ENCODE data around the gene ZBTB20. TPM values are rescaled to one million over a fixed set of nuclear protein-coding genes. Genes with fewer than 3 reads are reported as not detected.

The ZBTB20 gene
- total RNA-seq, 6 experiments from 2014 or later, result 36.7 to 59.4 (median 46.7) TPM

DNA sequence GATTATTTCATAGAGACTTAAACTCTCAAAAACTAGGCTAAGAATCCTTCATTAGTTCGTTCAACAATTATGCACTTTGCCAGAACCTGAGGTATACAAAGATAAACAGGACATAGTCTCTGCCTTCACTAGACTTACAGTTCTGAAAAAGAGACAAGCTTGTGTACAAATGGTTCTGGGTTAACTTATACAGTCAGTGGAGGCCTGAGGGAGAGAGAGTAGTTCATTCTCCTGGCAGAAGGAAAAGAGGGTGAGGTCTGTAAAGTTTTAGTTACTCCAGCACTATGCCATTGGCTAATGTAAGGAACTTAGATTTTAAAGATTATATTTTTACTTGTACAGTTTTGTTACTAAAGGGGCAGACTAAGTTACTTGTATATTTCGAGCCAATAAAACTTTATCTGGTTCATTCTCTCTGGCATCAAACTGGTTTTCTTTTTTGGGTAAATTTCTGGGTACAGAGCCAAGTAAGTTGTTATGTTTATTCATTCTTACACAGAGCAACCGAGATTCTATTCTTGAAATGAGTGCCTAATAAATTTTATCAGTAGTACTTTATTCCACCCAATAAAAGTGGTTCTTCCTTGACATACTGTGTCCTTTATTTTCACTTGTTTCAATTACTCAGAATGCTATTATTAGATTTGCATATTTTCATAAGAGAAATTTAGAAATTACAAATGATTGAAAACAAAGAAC is 574.6 kb downstream of the ZBTB20 start:
- Histone ChIP-seq H3K36me3 (no peaks in the 10 kb centered on the region), H3K4me3 (no peak overlapping the region), H3K9me3 (no peaks in the 10 kb centered on the region), H3K4me1 (peaks cover 0 to 9% (median 4%) of the 10 kb centered on the region in 4 donors), H3K27ac (no peak overlapping the region), H3K27me3 (no peaks in the 10 kb centered on the region)
- ATAC-seq (no peak), DNase-seq (no peak)
- intact Hi-C loops (cut with DNase I), result no loop called here
- WGBS (ENCODE audit: insufficient coverage, low coverage, low lambda C conversion rate, missing lambda C conversion rate), result 62% methylated on average over 3 of the region's 3 CpGs
- no peak for TF ChIP-seq POLR2A (IDR thresholded peaks at IDR 0.05)
- TF ChIP-seq, protein P1, sequence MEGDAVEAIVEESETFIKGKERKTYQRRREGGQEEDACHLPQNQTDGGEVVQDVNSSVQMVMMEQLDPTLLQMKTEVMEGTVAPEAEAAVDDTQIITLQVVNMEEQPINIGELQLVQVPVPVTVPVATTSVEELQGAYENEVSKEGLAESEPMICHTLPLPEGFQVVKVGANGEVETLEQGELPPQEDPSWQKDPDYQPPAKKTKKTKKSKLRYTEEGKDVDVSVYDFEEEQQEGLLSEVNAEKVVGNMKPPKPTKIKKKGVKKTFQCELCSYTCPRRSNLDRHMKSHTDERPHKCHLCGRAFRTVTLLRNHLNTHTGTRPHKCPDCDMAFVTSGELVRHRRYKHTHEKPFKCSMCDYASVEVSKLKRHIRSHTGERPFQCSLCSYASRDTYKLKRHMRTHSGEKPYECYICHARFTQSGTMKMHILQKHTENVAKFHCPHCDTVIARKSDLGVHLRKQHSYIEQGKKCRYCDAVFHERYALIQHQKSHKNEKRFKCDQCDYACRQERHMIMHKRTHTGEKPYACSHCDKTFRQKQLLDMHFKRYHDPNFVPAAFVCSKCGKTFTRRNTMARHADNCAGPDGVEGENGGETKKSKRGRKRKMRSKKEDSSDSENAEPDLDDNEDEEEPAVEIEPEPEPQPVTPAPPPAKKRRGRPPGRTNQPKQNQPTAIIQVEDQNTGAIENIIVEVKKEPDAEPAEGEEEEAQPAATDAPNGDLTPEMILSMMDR (IDR thresholded peaks at IDR 0.05), result no peak

DNA sequence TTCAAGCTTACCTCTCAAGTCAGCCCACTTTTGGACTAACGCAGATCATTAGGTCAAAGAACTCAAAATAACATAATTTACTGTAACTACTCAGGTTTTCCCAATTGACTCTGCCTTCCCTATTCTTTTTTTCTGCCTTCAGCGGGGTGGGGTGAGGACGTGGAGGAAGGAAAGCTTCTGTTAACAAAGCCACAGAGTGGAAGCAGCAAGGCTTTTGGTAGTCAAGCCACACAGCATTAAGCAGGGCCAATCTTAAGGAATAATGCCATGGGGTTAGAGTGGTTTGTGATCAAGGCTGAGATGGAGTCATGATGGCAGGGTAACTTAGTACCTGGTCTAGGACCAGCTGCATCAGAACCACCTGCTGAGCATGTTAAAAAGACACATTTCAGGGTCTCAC is 575.7 kb downstream of the ZBTB20 start:
- H3K4me3 ChIP-seq, result no peak overlapping the region
- WGBS (ENCODE audit: insufficient coverage, low coverage, low lambda C conversion rate, missing lambda C conversion rate), result 88% methylated on average over 2 of the region's 3 CpGs
- H3K27me3 ChIP-seq, result no peaks in the 10 kb centered on the region
- DNase-seq (no peak), ATAC-seq (no peak)
- no peak overlapping the region for H3K27ac ChIP-seq
- no peaks in the 10 kb centered on the region for H3K9me3 ChIP-seq
- TF ChIP-seq, protein P1 (IDR thresholded peaks at IDR 0.05), result no peak
- no peak for TF ChIP-seq POLR2A (IDR thresholded peaks at IDR 0.05)
- no peaks in the 10 kb centered on the region for H3K36me3 ChIP-seq
- intact Hi-C loops (cut with DNase I), result no loop called here
- peaks cover 0 to 9% (median 4%) of the 10 kb centered on the region in 4 donors for H3K4me1 ChIP-seq

DNA sequence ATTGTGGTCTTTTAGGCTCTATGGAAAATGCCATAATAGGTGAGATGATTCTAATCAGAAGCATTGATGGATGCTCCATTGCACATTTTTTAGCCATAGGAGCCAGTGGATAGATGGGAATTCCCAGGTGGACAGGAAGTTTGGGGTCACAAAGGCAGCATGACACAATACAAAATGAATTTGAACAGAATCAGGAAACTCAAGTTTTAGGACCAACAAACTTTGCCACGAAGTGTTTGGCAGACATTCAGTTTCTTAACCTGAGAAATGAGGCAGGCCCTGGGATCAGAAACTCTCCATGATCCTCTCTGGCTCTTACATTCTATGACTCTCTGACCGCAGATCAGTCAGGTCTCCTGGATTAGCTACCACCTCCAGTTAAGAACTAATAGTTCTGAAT is 577.9 kb downstream of the ZBTB20 start:
- H3K27me3 ChIP-seq, result no peaks in the 10 kb centered on the region
- no peak for DNase-seq
- TF ChIP-seq POLR2A (IDR thresholded peaks at IDR 0.05), result no peak
- TF ChIP-seq, protein P1 (IDR thresholded peaks at IDR 0.05), result no peak
- peak in 1 of 4 donors; percentile 43 for ATAC-seq
- no peaks in the 10 kb centered on the region for H3K36me3 ChIP-seq
- peaks cover 0 to 9% (median 4%) of the 10 kb centered on the region in 4 donors for H3K4me1 ChIP-seq
- H3K27ac ChIP-seq, result no peak overlapping the region
- WGBS (ENCODE audit: insufficient coverage, low coverage, low lambda C conversion rate, missing lambda C conversion rate), result 50% methylated on average over 2 of the region's 2 CpGs
- H3K9me3 ChIP-seq, result no peaks in the 10 kb centered on the region
- H3K4me3 ChIP-seq, result no peak overlapping the region
- intact Hi-C loops (cut with DNase I), result no loop called here

DNA sequence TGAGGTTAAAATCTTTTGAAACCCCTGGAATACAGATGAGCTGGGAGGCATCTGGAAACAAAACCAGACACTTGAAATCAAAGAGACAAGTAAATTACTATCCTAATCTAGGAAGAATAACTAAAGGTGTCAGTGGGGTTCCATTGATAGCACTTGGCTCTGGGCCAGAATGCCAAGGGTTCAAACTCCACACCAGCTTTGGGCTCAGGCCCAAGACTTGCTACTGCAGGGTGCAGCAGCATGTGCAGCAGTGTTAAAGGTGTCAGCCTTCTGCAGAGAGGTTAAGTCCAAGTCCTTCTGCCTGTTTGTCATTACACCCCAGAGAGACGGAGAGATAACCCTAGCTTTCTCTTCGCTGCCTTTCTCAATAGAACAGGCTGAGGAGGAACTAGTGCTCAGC is 579.3 kb downstream of the ZBTB20 start:
- H3K4me1 ChIP-seq, result peaks cover 0 to 9% (median 4%) of the 10 kb centered on the region in 4 donors
- intact Hi-C loops (cut with DNase I), result no loop called here
- no peaks in the 10 kb centered on the region for H3K9me3 ChIP-seq
- H3K27ac ChIP-seq, result no peak overlapping the region
- H3K4me3 ChIP-seq, result no peak overlapping the region
- TF ChIP-seq, protein P1 (IDR thresholded peaks at IDR 0.05), result no peak
- TF ChIP-seq POLR2A (IDR thresholded peaks at IDR 0.05), result no peak
- DNase-seq, result peak; percentile 17 to 64 (median 53)
- 60% methylated on average over 2 of the region's 2 CpGs for WGBS (ENCODE audit: insufficient coverage, low coverage, low lambda C conversion rate, missing lambda C conversion rate)
- ATAC-seq, result peak; percentile 49 to 70 (median 68)
- no peaks in the 10 kb centered on the region for H3K36me3 ChIP-seq
- H3K27me3 ChIP-seq, result no peaks in the 10 kb centered on the region

Data from right lobe of liver (tissue), 6 donors.